Heart left ventricle (tissue), 16 donors: ENCODE results near the gene PARD3. TPM values are rescaled to one million over a fixed set of nuclear protein-coding genes. Genes with fewer than 3 reads are reported as not detected.

Experiments
- ATAC-seq, 4 donors: fragments of 200-7000 bp; cut with Tn5 transposase; one replicate each; pipeline ENCODE4 v1.9.1; 2020 to 2022; ENCODE audit warnings: moderate library complexity in 4 of 4, mild to moderate bottlenecking in 3 of 4, moderate number of reproducible peaks in 1 of 4
- DNase-seq, 5 donors: peaks; one replicate each; pipeline ENCODE4 v3.0.0-alpha.2; 2020
- H3K27ac ChIP-seq, 12 donors: fragments of 200-600 bp; sonication (generic) in 4 of 12; one replicate each; pipeline versions ENCODE4 v1.5.0 to v1.8.0; 2016 to 2022; ENCODE audit warnings: mild to moderate bottlenecking in 2 of 12
- H3K27me3 ChIP-seq, 9 donors: fragments of 200-600 bp; sonication (generic) in 2 of 9; one replicate each; pipeline versions ENCODE4 v1.5.1 to v1.8.0; 2016 to 2022; ENCODE audit warnings: mild to moderate bottlenecking in 3 of 9
- H3K36me3 ChIP-seq, 9 donors: fragments of 200-600 bp; sonication (generic) in 2 of 9; one replicate each; pipeline versions ENCODE4 v1.5.0 to v1.8.0; 2018 to 2022; ENCODE audit warnings: mild to moderate bottlenecking in 2 of 9
- H3K4me1 ChIP-seq, 12 donors: fragments of 200-600 bp; sonication (generic) in 4 of 12; one replicate each; pipeline versions ENCODE4 v1.5.0 to v1.8.0; 2016 to 2022; ENCODE audit warnings: mild to moderate bottlenecking in 3 of 12
- H3K4me3 ChIP-seq, 12 donors: fragments of 200-600 bp; sonication (generic) in 4 of 12; one replicate each; pipeline versions ENCODE4 v1.5.0 to v1.8.0; 2017 to 2022; ENCODE audit warnings: mild to moderate bottlenecking in 9 of 12, moderate library complexity in 4 of 12
- H3K9me3 ChIP-seq, 12 donors: fragments of 200-600 bp; sonication (generic) in 4 of 12; one replicate each; pipeline versions ENCODE4 v1.5.0 to v1.8.0; 2016 to 2022; ENCODE audit warnings: mild to moderate bottlenecking in 1 of 12
- POLR2A ChIP-seq, 2 donors: fragments of 450-650 bp; IDR thresholded peaks; one replicate each; pipeline ENCODE4 v1.6.1; 2017; ENCODE audit warnings: antibody characterized with exemption in 2 of 2, mild to moderate bottlenecking in 2 of 2, moderate library complexity in 2 of 2
- WGBS, 4 donors: extraction: QIAGEN DNeasy Blood & Tissue Kit in 2 of 4; methylation state at CpG; one replicate each; pipeline versions ENCODE4 v1.1.5 to v1.1.7; 2013 to 2018; 5-methylcytosine and 5-hydroxymethylcytosine counted together
- intact Hi-C, 10 donors: fragments of 100-400 bp; cut with DNase I; formaldehyde crosslinking; loops; one replicate each; pipeline versions ENCODE4 v1.11.1 to v1.14.2; 2022
- polyA plus RNA-seq, 2 donors: library from polyadenylated mRNA; stranded (reverse); fragments of 200-250 nt; gene quantifications; one replicate each; pipeline ENCODE4 v1.2.3, GENCODE V29; 2013
- total RNA-seq, 9 donors: library from RNA; depleted of rRNA in 2 of 9; stranded (reverse); fragments of >200 nt in 2 of 9; fragmentation: NEBNext Ultra II Directional in 3 of 9; extraction: Animal tissue kit (Norgen Biotek cat#: 25700) in 3 of 9; gene quantifications; one replicate each; pipeline versions ENCODE4 v1.1.0 to v1.2.4, GENCODE V29; 2016 to 2023
- TF ChIP-seq, protein P1 (sequence below), 12 donors: fragments of 200-600 bp; sonication (generic) in 4 of 12; IDR thresholded peaks; one replicate each; pipeline versions ENCODE4 v1.5.0 to v1.8.0; 2018 to 2022; ENCODE audit warnings: antibody characterized with exemption in 12 of 12, mild to moderate bottlenecking in 5 of 12
- donor health status: ischemic (EF 13 %, LVEDD 7.1; RV severe dilation, severe dysfunction).
- donor health status: healthy with polysubstance abuse.
- donor health status: DM: no; HTN: yes; CAD: no.
- donor health status: DM: no; HTN: no; CAD: no.
- donor health status: ischemic (EF 25% LVEDD 6.9; RV normal size, moderate dysfunction).
- donor health status: ischemic (EF 25% LVEDD 5.7; RV mildly dilated, moderate dysfunction).
- donor health status: healthy.
- donor health status: DM: yes; HTN: yes; CAD: no.
- donor health status: ischemic (EF 35%, LVEDD 5.7; RV mildly dilated, moderate dysfunction).
- donor health status: nonischemic (EF 11% LVEDD 7.7; RV severe dilation, severe dysfunction).
- donor health status: DM: yes; HTN: yes; CAD: no.
- donor health status: PGD.
- donor health status: ischemic (EF 29% LVEDD 5.4; RV normal size, mild dysfunction).
- donor health status: nonischemic (EF 23%, LVEDD 6.1; RV moderate dilation, normal function).

The PARD3 gene
- total and polyA plus RNA-seq, 11 donors, result 24.8 to 69.7 (median 33.1) TPM

DNA sequence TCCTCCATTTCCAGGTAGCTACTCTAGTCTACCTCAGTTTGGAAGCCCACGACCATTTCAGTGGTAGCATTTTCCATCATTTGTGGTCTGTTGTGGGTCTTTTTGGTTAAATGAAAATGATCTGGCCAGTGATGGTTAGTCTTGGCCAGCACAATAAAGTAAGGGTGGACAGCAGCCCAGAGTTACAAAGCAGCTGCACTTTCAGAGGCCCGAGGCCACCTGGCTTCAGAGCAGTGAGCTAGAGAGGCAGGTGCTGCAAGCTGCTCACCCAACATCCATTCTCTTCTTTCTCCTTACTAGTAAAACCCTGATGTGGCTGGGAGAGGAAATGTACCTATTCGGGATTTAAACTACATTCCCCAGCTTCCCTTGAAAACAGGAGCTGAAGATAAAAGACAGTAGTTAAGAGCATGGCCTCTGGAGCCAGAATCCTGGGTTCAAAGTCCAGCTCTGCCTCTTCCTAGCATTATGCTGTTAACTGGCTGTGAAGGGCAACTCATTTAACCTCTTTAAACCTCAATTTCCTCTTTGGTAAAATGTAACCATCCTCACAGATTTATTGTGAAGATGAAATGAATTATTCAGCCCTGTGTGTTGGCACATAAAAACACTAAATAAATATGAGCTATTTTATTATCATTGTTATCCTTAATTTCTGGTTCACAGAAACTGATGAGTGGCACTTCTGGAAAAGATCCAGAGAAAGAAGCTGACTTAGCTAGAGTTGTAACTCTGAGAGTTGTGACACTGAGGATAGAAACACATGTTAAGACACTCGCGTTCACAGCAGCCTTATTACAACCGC is 517.4 kb downstream of the PARD3 start:
- Histone ChIP-seq H3K4me1 (peaks cover 0 to 5% (median 0%) of the 10 kb centered on the region in 12 donors), H3K9me3 (no peaks in the 10 kb centered on the region), H3K27ac (no peak overlapping the region), H3K27me3 (no peaks in the 10 kb centered on the region), H3K4me3 (no peak overlapping the region), H3K36me3 (no peaks in the 10 kb centered on the region)
- 66 to 88% (median 73%) methylated on average over 6 of the region's 6 CpGs for WGBS, 4 donors
- ATAC-seq (no peak), DNase-seq (no peak)
- intact Hi-C loops, result no loop called here
- TF ChIP-seq POLR2A (IDR thresholded peaks at IDR 0.05), result no peak
- TF ChIP-seq, protein P1, sequence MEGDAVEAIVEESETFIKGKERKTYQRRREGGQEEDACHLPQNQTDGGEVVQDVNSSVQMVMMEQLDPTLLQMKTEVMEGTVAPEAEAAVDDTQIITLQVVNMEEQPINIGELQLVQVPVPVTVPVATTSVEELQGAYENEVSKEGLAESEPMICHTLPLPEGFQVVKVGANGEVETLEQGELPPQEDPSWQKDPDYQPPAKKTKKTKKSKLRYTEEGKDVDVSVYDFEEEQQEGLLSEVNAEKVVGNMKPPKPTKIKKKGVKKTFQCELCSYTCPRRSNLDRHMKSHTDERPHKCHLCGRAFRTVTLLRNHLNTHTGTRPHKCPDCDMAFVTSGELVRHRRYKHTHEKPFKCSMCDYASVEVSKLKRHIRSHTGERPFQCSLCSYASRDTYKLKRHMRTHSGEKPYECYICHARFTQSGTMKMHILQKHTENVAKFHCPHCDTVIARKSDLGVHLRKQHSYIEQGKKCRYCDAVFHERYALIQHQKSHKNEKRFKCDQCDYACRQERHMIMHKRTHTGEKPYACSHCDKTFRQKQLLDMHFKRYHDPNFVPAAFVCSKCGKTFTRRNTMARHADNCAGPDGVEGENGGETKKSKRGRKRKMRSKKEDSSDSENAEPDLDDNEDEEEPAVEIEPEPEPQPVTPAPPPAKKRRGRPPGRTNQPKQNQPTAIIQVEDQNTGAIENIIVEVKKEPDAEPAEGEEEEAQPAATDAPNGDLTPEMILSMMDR (IDR thresholded peaks at IDR 0.05), result no peak

- WGBS, 4 donors, result 86 to 94% (median 88%) methylated on average over 6 of the region's 6 CpGs
- no peaks in the 10 kb centered on the region for H3K27me3 ChIP-seq
- no peak for TF ChIP-seq POLR2A (IDR thresholded peaks at IDR 0.05)
- TF ChIP-seq, protein P1 (IDR thresholded peaks at IDR 0.05), result no peak
- ATAC-seq (no peak), DNase-seq (no peak)
- no peaks in the 10 kb centered on the region for H3K9me3 ChIP-seq
- H3K4me3 ChIP-seq, result no peak overlapping the region
- intact Hi-C loops, result no loop called here
- H3K4me1 ChIP-seq, result peaks cover 0 to 18% (median 0%) of the 10 kb centered on the region in 12 donors
- H3K36me3 ChIP-seq, result no peaks in the 10 kb centered on the region
- H3K27ac ChIP-seq, result no peak overlapping the region
Measured at GRCh38 chr10:34295142-34295548, 520.0 kb downstream of the PARD3 start.

GRCh38 chr10:34294137-34294536 is 521.0 kb downstream of the PARD3 start:
- ATAC-seq, result no peak
- intact Hi-C loops, result no loop called here
- H3K4me3 ChIP-seq, result no peak overlapping the region
- 89 to 96% (median 93%) methylated on average over 5 of the region's 5 CpGs for WGBS, 4 donors
- no peak for TF ChIP-seq POLR2A (IDR thresholded peaks at IDR 0.05)
- TF ChIP-seq, protein P1 (IDR thresholded peaks at IDR 0.05), result no peak
- H3K27ac ChIP-seq, result no peak overlapping the region
- no peaks in the 10 kb centered on the region for H3K27me3 ChIP-seq
- DNase-seq, result no peak
- H3K4me1 ChIP-seq, result peaks cover 0 to 18% (median 0%) of the 10 kb centered on the region in 12 donors
- no peaks in the 10 kb centered on the region for H3K9me3 ChIP-seq
- H3K36me3 ChIP-seq, result no peaks in the 10 kb centered on the region

DNA sequence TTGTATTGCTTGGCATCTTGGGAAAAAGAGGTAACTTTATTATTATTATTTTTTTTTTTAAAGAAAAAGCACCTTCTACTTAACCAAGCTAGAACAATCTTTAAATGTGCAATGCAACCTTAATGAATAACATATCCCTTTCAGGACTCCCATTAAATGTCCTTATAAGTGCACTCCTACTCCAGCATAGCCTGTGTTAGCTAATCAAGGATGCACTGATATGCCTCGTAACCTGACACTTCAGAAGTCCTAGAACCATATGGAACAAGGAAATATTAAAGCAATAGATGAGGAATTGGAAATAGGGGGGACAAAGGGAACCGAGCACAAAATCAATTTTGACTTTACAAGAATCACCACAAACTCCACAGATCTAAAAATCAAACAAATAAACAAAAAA is 522.4 kb downstream of the PARD3 start:
- 90 to 97% (median 93%) methylated on average over 2 of the region's 2 CpGs for whole genome bisulfite sequencing, 4 donors
- TF ChIP-seq, protein P1 (IDR thresholded peaks at IDR 0.05), result no peak
- TF ChIP-seq POLR2A (IDR thresholded peaks at IDR 0.05), result no peak
- ATAC-seq (no peak), DNase-seq (no peak)
- H3K9me3 ChIP-seq, result no peaks in the 10 kb centered on the region
- H3K4me3 ChIP-seq, result no peak overlapping the region
- H3K36me3 ChIP-seq, result no peaks in the 10 kb centered on the region
- H3K27ac ChIP-seq, result no peak overlapping the region
- H3K4me1 ChIP-seq, result peaks cover 0 to 18% (median 0%) of the 10 kb centered on the region in 12 donors
- no peaks in the 10 kb centered on the region for H3K27me3 ChIP-seq
- intact Hi-C loops, result no loop called here
